Bronchial epithelial cell (primary cell): ENCODE measurements around the gene POLR3E. TPM values are rescaled to one million over a fixed set of nuclear protein-coding genes. Genes with fewer than 3 reads are reported as not detected.

Experiments
- DNase-seq: peaks from one replicate; pipeline ENCODE4 v3.0.0-alpha.2; 2010; ENCODE audit warnings: low read depth
- FAIRE-seq: peaks from 2 replicates; lab custom pipeline; 2011; peaks lifted over from hg19 to GRCh38; lab: Jason Lieb, UNC
- H3K27me3 ChIP-seq: 2 replicates; pipeline ENCODE4 v1.5.1; 2011; ENCODE audit warnings: low read length; ENCODE audit not compliant: control insufficient read depth, insufficient read depth
- H3K36me3 ChIP-seq: 2 replicates; pipeline ENCODE4 v1.5.1; 2011; ENCODE audit warnings: low read length; ENCODE audit not compliant: control insufficient read depth, insufficient read depth
- H3K4me3 ChIP-seq: 2 replicates; pipeline ENCODE4 v1.5.1; 2011; ENCODE audit warnings: mild to moderate bottlenecking, low read depth, low read length, control low read depth
- CTCF ChIP-seq: IDR thresholded peaks from 2 replicates; pipeline ENCODE4 v1.5.1; 2011; ENCODE audit warnings: mild to moderate bottlenecking, moderate library complexity, low read length, control low read depth, inconsistent platforms; ENCODE audit not compliant: insufficient read depth, severe bottlenecking
- total RNA-seq: library from RNA; depleted of rRNA; stranded (reverse); fragments of >200 nt; gene quantifications from 2 replicates; pipeline ENCODE4 v1.2.1, GENCODE V29; 2014

Gene POLR3E
- total RNA-seq, 1 donor from 2014 or later: 60.3 TPM

- no peak for DNase-seq
- no peak for FAIRE-seq
Measured at GRCh38 chr16:22325598-22326368, 28.6 kb downstream of the POLR3E start.

GRCh38 chr16:22326369-22326652 is 29.1 kb downstream of the POLR3E start:
- FAIRE-seq (no peak), DNase-seq (no peak)
- Histone ChIP-seq H3K4me3 (no peak overlapping the region), H3K36me3 (peaks cover 52% of the 10 kb centered on the region), H3K27me3 (no peaks in the 10 kb centered on the region)
- no peak for TF ChIP-seq CTCF

More at GRCh38 chr16:22325598-22326368, 28.6 kb downstream of the POLR3E start:
- Histone ChIP-seq H3K4me3 (no peak overlapping the region), H3K36me3 (peaks cover 52% of the 10 kb centered on the region), H3K27me3 (no peaks in the 10 kb centered on the region)
- no peak for TF ChIP-seq CTCF

- no peak for FAIRE-seq
- H3K27me3 ChIP-seq: no peaks in the 10 kb centered on the region
- H3K36me3 ChIP-seq: peaks cover 48% of the 10 kb centered on the region
- no peak overlapping the region for H3K4me3 ChIP-seq
- no peak for DNase-seq
- no peak for TF ChIP-seq CTCF
Measured at GRCh38 chr16:22326771-22327445, 29.7 kb downstream of the POLR3E start.

GRCh38 chr16:22327446-22327775 is 30.2 kb downstream of the POLR3E start:
- H3K36me3 ChIP-seq: peaks cover 45% of the 10 kb centered on the region
- H3K27me3 ChIP-seq: no peaks in the 10 kb centered on the region
- no peak for DNase-seq
- no peak for TF ChIP-seq CTCF
- no peak overlapping the region for H3K4me3 ChIP-seq
- FAIRE-seq: peak; percentile 83

- TF ChIP-seq CTCF: no peak
- Histone ChIP-seq H3K4me3 (no peak overlapping the region), H3K27me3 (no peaks in the 10 kb centered on the region), H3K36me3 (peaks cover 43% of the 10 kb centered on the region)
- FAIRE-seq (no peak), DNase-seq (no peak)
Measured at GRCh38 chr16:22328081-22328725, 31.0 kb downstream of the POLR3E start.
